Measurements from ENCODE around the gene CEP76.
A peak's percentile ranks its signal among the peaks of the same experiment; 100 is the strongest.

The CEP76 gene

GRCh38 chr18:12656938-12657683 is 45.4 kb downstream of the CEP76 start:
- peak overlapping the region; percentile 73 for H3K4me3 ChIP-seq (replicated peaks; ENCODE audit: low read depth, low read length)
- TF ChIP-seq, protein P1, sequence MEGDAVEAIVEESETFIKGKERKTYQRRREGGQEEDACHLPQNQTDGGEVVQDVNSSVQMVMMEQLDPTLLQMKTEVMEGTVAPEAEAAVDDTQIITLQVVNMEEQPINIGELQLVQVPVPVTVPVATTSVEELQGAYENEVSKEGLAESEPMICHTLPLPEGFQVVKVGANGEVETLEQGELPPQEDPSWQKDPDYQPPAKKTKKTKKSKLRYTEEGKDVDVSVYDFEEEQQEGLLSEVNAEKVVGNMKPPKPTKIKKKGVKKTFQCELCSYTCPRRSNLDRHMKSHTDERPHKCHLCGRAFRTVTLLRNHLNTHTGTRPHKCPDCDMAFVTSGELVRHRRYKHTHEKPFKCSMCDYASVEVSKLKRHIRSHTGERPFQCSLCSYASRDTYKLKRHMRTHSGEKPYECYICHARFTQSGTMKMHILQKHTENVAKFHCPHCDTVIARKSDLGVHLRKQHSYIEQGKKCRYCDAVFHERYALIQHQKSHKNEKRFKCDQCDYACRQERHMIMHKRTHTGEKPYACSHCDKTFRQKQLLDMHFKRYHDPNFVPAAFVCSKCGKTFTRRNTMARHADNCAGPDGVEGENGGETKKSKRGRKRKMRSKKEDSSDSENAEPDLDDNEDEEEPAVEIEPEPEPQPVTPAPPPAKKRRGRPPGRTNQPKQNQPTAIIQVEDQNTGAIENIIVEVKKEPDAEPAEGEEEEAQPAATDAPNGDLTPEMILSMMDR (IDR thresholded peaks at IDR 0.05; ENCODE audit: low read length, missing control alignments) = no peak
- peak; percentile 41 for DNase-seq (ENCODE audit: low read depth)

GRCh38 chr18:12656605-12656937 is 46.0 kb downstream of the CEP76 start:
- TF ChIP-seq, protein P1 (IDR thresholded peaks at IDR 0.05; ENCODE audit: low read length, missing control alignments) = no peak
- DNase-seq (ENCODE audit: low read depth) = peak; percentile 45
- peak overlapping the region; percentile 73 for H3K4me3 ChIP-seq (replicated peaks; ENCODE audit: low read depth, low read length)

- no peak overlapping the region for H3K4me3 ChIP-seq (replicated peaks; ENCODE audit: low read depth, low read length)
- no peak for DNase-seq (ENCODE audit: low read depth)
- TF ChIP-seq, protein P1 (IDR thresholded peaks at IDR 0.05; ENCODE audit: low read length, missing control alignments) = no peak
Measured at GRCh38 chr18:12654971-12655370, 47.6 kb downstream of the CEP76 start.

DNA sequence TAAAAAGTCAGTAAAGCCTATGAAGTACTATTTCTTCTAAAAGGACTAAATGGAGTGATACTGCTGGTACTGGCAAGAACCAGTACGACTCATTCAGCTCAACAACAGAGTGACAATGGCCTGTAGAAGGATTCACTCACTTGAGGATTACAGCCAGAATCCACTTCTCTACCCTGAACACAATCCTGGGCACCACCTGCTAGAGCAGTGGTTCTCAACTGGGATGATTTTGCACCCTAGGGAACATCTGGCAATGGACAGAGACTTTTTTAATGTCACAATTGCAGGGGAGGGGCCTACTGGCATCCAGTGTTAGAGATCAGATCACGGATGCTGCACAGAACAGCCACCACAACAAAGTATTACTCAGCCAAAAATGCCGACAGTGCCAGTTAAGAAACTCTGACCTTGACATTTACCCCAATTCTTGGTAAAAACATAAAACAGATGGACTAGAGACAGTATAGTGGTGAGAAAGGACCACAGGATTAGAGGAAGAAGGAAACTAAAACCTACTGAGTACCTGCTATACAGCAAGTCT is 49.6 kb downstream of the CEP76 start:
- TF ChIP-seq, protein P1 (IDR thresholded peaks at IDR 0.05; ENCODE audit: low read length, missing control alignments) = no peak
- DNase-seq (ENCODE audit: low read depth) = peak; percentile 54
- no peak overlapping the region for H3K4me3 ChIP-seq (replicated peaks; ENCODE audit: low read depth, low read length)

- TF ChIP-seq, protein P1 (IDR thresholded peaks at IDR 0.05; ENCODE audit: low read length, missing control alignments) = no peak
- no peak overlapping the region for H3K4me3 ChIP-seq (replicated peaks; ENCODE audit: low read depth, low read length)
Measured at GRCh38 chr18:12651651-12652050, 50.9 kb downstream of the CEP76 start.

GRCh38 chr18:12647773-12648172 is 54.8 kb downstream of the CEP76 start:
- no peak for DNase-seq (ENCODE audit: low read depth)
- H3K4me3 ChIP-seq (replicated peaks; ENCODE audit: low read depth, low read length) = no peak overlapping the region
- TF ChIP-seq, protein P1 (IDR thresholded peaks at IDR 0.05; ENCODE audit: low read length, missing control alignments) = no peak

More at GRCh38 chr18:12651651-12652050, 50.9 kb downstream of the CEP76 start:
- no peak for DNase-seq (ENCODE audit: low read depth)

Data from fibroblast of pulmonary artery (primary cell).